ENCODE measurements around the gene SLC5A7.

DNA sequence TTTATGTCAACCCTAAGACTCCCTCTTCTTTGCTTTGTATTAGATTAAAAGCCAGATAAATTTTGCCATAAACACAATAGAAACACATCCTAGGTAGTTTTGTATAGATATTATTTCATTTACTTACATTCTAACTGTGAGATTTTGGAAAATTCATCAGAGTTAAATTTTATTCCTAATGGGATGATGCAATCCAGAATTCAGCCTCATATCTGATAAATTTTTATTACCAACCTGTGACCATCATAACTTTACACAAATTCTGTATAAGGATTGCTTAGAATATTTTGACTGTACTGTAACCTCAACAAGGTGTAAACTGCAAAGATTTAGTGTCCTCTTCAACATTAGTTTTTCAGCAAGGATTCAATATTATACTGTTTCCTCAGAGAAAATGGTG, 4.4 kb downstream of the SLC5A7 start:
- TF ChIP-seq, protein P1, sequence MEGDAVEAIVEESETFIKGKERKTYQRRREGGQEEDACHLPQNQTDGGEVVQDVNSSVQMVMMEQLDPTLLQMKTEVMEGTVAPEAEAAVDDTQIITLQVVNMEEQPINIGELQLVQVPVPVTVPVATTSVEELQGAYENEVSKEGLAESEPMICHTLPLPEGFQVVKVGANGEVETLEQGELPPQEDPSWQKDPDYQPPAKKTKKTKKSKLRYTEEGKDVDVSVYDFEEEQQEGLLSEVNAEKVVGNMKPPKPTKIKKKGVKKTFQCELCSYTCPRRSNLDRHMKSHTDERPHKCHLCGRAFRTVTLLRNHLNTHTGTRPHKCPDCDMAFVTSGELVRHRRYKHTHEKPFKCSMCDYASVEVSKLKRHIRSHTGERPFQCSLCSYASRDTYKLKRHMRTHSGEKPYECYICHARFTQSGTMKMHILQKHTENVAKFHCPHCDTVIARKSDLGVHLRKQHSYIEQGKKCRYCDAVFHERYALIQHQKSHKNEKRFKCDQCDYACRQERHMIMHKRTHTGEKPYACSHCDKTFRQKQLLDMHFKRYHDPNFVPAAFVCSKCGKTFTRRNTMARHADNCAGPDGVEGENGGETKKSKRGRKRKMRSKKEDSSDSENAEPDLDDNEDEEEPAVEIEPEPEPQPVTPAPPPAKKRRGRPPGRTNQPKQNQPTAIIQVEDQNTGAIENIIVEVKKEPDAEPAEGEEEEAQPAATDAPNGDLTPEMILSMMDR (IDR thresholded peaks at IDR 0.05; ENCODE audit: low read length): no peak
- no peak for TF ChIP-seq EZH2 (IDR thresholded peaks at IDR 0.05; ENCODE audit: borderline replicate concordance, low read length)
